ACC112 (cell line): ENCODE measurements around the gene RBP2.

ENCODE experiments used
- H2AFZ ChIP-seq: fragments of 200-600 bp; sonication (generic); one replicate; pipeline ENCODE4 v1.6.0; 2017; ENCODE audit warnings: antibody characterized with exemption, low read length; ENCODE audit not compliant: unreplicated experiment
- H3K27ac ChIP-seq: fragments of 200-600 bp; sonication (generic); 2 replicates; pipeline ENCODE4 v1.5.1; 2014; ENCODE audit warnings: low read depth, mild to moderate bottlenecking, antibody characterized with exemption, low read length, moderate library complexity
- H3K27me3 ChIP-seq: fragments of 200-600 bp; sonication (generic); 2 replicates; pipeline ENCODE4 v1.6.1; 2014; ENCODE audit warnings: mild to moderate bottlenecking, antibody characterized with exemption, low read length, moderate library complexity, mixed read lengths; ENCODE audit not compliant: insufficient read depth
- H3K36me3 ChIP-seq: fragments of 200-600 bp; sonication (generic); 2 replicates; pipeline ENCODE4 v1.6.1; 2016; ENCODE audit warnings: mild to moderate bottlenecking, antibody characterized with exemption, low read length, moderate library complexity, mixed read lengths; ENCODE audit not compliant: insufficient read depth
- H3K4me1 ChIP-seq: fragments of 200-600 bp; sonication (generic); one replicate; pipeline ENCODE4 v1.6.1; 2016; ENCODE audit warnings: low read length, mixed read lengths; ENCODE audit not compliant: insufficient read depth, unreplicated experiment, control insufficient read depth
- H3K4me3 ChIP-seq: fragments of 200-600 bp; sonication (generic); 2 replicates; pipeline ENCODE4 v1.5.1; 2014; ENCODE audit warnings: mild to moderate bottlenecking, low read depth, low read length
- H3K79me2 ChIP-seq: fragments of 200-600 bp; sonication (generic); one replicate; pipeline ENCODE4 v1.6.0; 2016; ENCODE audit warnings: low read length; ENCODE audit not compliant: control insufficient read depth, unreplicated experiment, insufficient read depth

RBP2 gene

DNA sequence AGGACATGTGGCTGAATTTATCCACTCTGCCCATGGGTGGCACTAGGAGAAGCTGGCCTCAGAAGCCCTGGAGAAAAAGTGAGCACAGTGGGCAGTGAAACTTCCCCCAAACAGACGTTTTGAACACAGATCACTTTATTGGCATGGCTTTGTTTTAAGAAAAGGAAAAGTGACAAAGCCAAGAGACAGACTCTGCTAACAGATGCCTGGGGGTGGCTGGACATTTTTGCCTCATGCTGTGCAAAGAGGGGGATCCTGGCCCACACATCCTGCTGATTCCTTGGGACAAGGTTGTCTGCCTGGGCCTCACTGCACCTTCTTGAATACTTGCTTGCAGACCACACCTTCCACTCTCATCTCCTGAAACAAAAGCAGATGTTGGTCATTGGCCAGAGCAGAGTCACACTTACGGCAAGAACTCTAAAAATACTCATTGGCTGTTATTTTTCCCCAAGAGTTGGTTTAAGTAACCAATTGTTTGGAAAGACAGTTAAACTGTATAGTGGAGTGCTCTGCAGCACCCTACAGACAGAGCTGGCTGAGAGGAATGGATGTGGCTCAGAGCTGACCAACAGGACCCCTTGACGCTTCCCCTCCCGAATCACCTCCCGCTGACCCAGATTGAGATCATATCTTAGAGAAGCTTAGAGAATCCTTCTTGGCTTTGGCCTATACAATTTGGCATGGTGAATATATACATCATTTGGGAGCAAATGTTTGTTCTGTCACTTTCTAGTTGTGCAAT lies 41.2 kb upstream of the RBP2 start:
- Histone ChIP-seq H3K27me3 (no peaks in the 10 kb centered on the region), H2AFZ (no peak overlapping the region), H3K4me3 (no peak overlapping the region), H3K36me3 (no peaks in the 10 kb centered on the region), H3K4me1 (no peaks in the 10 kb centered on the region), H3K79me2 (no peaks in the 10 kb centered on the region), H3K27ac (no peak overlapping the region)

DNA sequence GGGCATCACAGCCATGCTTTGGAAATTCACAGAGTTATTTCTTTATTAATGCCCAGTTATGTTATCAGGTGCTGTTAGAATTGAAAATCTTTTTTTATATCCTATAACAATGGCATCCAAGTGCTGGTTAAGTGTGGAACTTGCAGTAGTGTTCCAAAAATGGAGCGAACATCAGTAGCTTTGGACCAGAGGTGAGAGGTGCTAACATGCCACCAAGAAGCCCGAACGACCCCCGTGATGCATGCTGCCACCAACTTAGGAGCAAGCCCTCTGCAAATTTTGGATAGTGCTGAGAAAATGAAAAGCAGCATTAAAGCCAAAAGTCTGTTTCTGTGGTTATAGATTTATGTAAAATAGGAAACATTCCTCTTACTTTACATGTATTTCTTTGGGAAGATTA lies 38.4 kb upstream of the RBP2 start:
- H3K36me3 ChIP-seq = no peaks in the 10 kb centered on the region
- H3K27me3 ChIP-seq = no peaks in the 10 kb centered on the region
- H3K4me1 ChIP-seq = no peaks in the 10 kb centered on the region
- H3K79me2 ChIP-seq = no peaks in the 10 kb centered on the region
- H3K4me3 ChIP-seq = no peak overlapping the region
- no peak overlapping the region for H2AFZ ChIP-seq
- H3K27ac ChIP-seq = no peak overlapping the region

DNA sequence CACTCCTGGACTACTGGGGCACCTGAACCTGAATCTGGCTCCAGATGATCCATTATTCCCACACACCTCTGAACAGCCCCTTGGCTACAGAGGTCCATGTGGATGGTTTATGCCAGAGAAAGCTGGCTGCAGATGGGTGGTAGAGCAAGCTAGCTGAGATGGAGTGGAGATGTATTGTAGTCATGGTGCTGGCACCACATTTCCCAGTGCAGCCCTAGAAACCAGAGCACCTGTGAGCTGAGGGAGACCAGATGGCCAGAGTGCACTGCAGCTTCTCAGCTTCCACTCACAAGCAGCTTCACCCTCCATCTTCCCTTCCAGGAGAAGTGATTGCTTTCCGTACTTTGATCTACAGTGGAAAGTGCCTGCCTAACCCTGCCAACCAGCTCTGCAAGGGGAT lies 33.3 kb upstream of the RBP2 start:
- H3K27ac ChIP-seq = no peak overlapping the region
- no peak overlapping the region for H3K4me3 ChIP-seq
- H3K36me3 ChIP-seq = no peaks in the 10 kb centered on the region
- H3K79me2 ChIP-seq = no peaks in the 10 kb centered on the region
- no peaks in the 10 kb centered on the region for H3K4me1 ChIP-seq
- no peaks in the 10 kb centered on the region for H3K27me3 ChIP-seq
- H2AFZ ChIP-seq = no peak overlapping the region

DNA sequence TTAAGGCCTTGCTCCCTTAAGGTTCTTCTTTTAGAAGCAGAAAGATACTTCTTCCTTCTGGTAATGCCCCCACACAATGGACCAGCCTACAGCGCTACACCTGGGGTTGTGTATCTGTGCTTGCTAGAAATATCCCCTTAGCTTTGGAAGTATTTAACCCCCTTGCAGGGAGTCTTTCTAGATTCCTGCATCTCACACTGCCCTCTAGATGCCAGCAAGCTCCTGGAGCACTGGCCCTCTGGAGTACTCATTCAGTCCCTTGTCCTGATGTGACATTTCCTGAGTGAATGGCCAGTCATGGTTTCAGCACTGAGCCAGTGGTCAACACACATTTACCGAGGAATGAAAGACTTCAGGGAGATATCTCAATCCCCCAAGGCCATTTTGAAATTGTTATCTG lies 30.4 kb upstream of the RBP2 start:
- Histone ChIP-seq H2AFZ (no peak overlapping the region), H3K4me1 (no peaks in the 10 kb centered on the region), H3K27me3 (no peaks in the 10 kb centered on the region), H3K4me3 (no peak overlapping the region), H3K27ac (no peak overlapping the region), H3K79me2 (no peaks in the 10 kb centered on the region), H3K36me3 (no peaks in the 10 kb centered on the region)

DNA sequence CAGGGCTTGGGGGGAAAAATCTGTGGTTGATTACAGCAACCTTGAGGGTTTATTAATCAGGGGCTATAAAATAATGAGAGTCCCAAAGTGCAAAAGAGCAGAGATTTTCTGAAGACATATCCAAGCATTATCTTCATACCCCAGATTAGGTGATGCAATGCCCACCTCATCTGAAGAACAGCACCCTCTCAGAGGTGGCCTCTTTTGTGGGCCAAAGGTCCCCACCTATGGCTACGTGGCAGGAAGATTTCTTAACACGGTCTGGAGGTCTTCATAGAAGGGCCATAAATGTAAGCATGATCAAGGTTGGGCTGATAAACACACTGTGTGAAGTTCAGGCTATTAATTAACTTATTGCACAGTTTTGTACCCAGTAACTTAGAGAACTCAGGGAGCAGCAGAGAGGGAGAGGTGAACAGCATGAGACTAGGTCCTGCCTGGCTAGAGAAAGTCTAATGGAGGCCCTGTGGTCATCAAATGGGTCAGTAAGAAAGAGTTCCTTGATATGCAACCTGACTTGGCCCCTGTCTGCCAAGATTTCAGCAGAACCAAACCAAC lies 29.6 kb upstream of the RBP2 start:
- H3K79me2 ChIP-seq = no peaks in the 10 kb centered on the region
- no peaks in the 10 kb centered on the region for H3K27me3 ChIP-seq
- no peak overlapping the region for H3K27ac ChIP-seq
- H3K4me1 ChIP-seq = no peaks in the 10 kb centered on the region
- H2AFZ ChIP-seq = no peak overlapping the region
- no peak overlapping the region for H3K4me3 ChIP-seq
- no peaks in the 10 kb centered on the region for H3K36me3 ChIP-seq

DNA sequence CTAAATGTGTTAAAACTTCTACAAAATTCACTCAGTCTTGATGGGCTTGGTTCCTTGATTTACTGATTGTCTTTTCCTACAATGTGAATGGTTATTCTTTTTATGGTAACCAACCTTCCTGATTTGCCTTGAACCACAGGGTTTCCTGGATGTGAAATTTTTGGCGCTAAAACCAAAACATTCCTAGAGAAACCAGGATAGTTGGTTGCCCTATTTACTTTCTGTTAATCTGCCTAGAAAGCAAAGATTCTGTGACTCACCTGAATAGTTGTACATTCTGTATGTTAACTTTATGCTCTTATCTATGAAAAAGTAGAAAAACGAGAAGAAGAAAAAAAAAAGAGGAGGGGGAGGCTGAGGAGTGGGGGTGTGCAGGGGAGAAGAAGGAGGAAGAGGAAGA lies 23.2 kb upstream of the RBP2 start:
- H3K27ac ChIP-seq = no peak overlapping the region
- no peaks in the 10 kb centered on the region for H3K36me3 ChIP-seq
- H3K4me1 ChIP-seq = no peaks in the 10 kb centered on the region
- no peak overlapping the region for H2AFZ ChIP-seq
- no peaks in the 10 kb centered on the region for H3K79me2 ChIP-seq
- no peak overlapping the region for H3K4me3 ChIP-seq
- no peaks in the 10 kb centered on the region for H3K27me3 ChIP-seq

DNA sequence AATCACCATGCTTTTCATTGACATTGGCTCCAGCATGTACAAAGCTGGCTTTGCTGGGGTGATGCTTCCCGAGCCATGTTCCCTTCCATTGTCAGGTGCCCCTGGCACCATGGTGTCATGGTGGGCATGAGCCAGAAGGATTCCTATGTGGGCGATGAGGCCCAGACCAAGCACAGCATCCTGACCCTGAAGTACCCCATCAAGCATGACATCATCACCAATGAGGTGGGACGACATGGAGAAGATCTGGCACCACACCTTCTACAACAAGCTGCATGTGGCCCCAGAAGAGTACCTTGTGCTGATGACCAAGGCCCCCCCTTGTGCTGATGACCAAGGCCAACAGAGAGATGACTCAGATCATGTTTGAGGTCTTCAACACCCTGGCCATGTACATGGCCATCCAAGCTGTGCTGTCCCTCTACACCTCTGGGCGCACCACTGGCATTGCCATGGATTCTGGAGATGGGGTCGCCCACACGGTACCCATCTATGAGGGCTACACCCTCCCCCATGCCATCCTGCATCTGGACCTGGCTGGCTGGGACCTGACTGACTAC lies 17.6 kb upstream of the RBP2 start:
- H3K27me3 ChIP-seq = no peaks in the 10 kb centered on the region
- H3K79me2 ChIP-seq = no peaks in the 10 kb centered on the region
- no peak overlapping the region for H3K27ac ChIP-seq
- no peak overlapping the region for H2AFZ ChIP-seq
- no peaks in the 10 kb centered on the region for H3K4me1 ChIP-seq
- H3K4me3 ChIP-seq = no peak overlapping the region
- H3K36me3 ChIP-seq = no peaks in the 10 kb centered on the region

DNA sequence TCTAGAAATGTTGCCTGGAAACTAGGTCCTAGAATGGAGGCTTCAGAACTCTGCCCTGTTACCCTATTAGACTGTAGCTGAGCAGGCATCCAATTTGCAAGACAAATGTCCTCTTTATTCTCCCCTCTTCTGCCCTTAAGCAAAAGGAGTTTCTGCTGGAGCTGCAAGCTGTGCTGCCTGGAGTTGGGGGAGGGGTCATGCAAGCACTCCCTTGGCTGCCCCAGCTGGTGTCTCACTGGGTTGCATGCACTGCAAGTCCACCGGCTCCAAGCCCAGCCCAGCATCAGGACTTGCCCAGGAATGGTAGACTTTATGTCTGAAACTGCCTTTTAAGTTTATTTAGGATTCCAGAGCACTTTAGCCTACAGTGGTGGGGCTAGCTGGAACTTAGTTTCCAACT lies 15.7 kb upstream of the RBP2 start:
- Histone ChIP-seq H3K27ac (no peak overlapping the region), H3K4me1 (no peaks in the 10 kb centered on the region), H2AFZ (no peak overlapping the region), H3K79me2 (no peaks in the 10 kb centered on the region), H3K27me3 (no peaks in the 10 kb centered on the region), H3K4me3 (no peak overlapping the region), H3K36me3 (no peaks in the 10 kb centered on the region)

DNA sequence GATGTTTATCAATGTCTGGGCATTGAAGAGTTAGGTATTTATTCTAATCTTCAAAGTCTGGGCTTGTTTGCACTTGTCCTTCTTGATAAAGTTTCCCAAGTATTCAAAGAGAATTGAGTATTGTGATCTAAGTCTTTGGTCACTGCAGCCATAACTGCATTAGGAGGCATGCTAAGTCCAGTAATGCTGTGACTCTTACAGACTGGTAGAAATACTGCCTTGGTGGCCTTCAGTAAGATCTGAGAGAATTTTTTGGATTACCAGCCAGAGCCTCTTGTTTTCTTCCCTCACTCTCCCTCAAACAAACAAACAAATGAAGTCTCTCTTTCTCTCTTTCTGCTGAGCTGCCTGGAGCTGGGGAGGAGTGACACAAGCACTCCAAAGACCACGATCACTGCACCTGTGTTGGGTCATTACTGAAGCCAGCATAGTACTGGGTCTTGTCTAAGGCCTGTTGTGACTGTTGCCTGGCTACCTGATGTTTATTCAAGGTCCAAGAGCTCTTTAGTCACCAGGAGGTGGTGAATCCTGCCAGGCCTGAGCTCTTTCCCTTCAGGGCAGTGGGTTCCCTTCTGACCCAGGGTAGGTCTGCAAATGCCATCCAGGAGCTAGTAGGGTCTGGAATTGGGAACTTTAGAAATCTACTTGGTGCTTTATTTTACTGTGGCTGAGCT lies 14.8 kb upstream of the RBP2 start:
- Histone ChIP-seq H3K27ac (no peak overlapping the region), H2AFZ (no peak overlapping the region), H3K36me3 (no peaks in the 10 kb centered on the region), H3K4me3 (no peak overlapping the region), H3K79me2 (no peaks in the 10 kb centered on the region), H3K4me1 (no peaks in the 10 kb centered on the region), H3K27me3 (no peaks in the 10 kb centered on the region)

DNA sequence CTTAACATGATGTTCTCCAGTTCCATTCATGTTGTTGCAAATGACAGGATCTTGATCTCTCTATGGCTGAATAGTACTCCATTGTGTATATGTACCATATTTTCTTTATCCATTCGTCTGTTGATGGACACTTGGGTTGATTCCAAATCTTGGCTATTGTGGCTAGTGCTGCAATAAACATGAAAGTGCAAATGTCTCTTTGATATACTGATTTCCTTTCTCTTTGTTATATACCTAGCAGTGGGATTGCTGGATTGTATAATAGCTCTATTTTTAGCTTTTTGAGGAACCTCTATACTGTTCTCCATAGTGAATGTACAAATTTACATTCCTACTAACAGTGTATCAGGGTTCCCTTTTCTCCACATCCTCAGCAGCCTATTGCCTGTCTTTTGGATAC lies 5.9 kb upstream of the RBP2 start:
- no peak overlapping the region for H3K4me3 ChIP-seq
- no peaks in the 10 kb centered on the region for H3K36me3 ChIP-seq
- H3K79me2 ChIP-seq = no peaks in the 10 kb centered on the region
- no peaks in the 10 kb centered on the region for H3K27me3 ChIP-seq
- H3K27ac ChIP-seq = no peak overlapping the region
- no peaks in the 10 kb centered on the region for H3K4me1 ChIP-seq
- H2AFZ ChIP-seq = no peak overlapping the region

DNA sequence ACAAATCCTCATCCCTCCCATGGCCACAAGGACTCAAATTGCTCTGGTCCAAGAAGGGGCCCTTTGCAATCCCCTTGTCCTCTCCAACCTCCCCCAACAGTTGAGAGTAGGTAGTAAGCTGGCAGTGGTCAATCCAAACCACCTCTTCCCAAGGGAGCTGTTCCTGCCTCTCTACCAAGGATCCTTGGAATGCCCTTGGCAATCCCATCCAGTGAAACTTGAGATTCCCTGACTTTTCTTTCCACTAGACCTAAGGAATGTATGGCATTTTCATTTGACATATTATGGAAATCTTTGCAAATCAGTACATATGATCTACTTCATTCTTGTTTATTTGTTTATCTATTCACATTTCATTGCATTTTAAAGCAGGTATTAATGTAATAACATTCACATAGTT lies 4.8 kb upstream of the RBP2 start:
- H2AFZ ChIP-seq = no peak overlapping the region
- no peaks in the 10 kb centered on the region for H3K79me2 ChIP-seq
- no peaks in the 10 kb centered on the region for H3K36me3 ChIP-seq
- H3K27me3 ChIP-seq = no peaks in the 10 kb centered on the region
- no peak overlapping the region for H3K4me3 ChIP-seq
- H3K27ac ChIP-seq = no peak overlapping the region
- no peaks in the 10 kb centered on the region for H3K4me1 ChIP-seq
